T-helper 1 cell treated with Interleukin-12 subunit alpha and Interleukin-12 subunit beta and Interleukin-4 antibody, amounts not matched to agents 30 ng/mL and 1 ng/mL, for 36 hours (primary cell): ENCODE measurements around the gene NDUFS2. TPM values are rescaled to one million over a fixed set of nuclear protein-coding genes. Genes with fewer than 3 reads are reported as not detected.

Source experiments
- intact Hi-C: fragments of 100-400 bp; cut with micrococcal nuclease; formaldehyde crosslinking; loops from one replicate; pipeline ENCODE4 v1.15.1; 2024
- total RNA-seq: library from RNA; stranded (reverse); gene quantifications from 2 replicates; pipeline ENCODE4 v1.2.3, GENCODE V29; 2022

The NDUFS2 gene
- 82.8 and 88.5 TPM in 2 replicates for total RNA-seq

DNA sequence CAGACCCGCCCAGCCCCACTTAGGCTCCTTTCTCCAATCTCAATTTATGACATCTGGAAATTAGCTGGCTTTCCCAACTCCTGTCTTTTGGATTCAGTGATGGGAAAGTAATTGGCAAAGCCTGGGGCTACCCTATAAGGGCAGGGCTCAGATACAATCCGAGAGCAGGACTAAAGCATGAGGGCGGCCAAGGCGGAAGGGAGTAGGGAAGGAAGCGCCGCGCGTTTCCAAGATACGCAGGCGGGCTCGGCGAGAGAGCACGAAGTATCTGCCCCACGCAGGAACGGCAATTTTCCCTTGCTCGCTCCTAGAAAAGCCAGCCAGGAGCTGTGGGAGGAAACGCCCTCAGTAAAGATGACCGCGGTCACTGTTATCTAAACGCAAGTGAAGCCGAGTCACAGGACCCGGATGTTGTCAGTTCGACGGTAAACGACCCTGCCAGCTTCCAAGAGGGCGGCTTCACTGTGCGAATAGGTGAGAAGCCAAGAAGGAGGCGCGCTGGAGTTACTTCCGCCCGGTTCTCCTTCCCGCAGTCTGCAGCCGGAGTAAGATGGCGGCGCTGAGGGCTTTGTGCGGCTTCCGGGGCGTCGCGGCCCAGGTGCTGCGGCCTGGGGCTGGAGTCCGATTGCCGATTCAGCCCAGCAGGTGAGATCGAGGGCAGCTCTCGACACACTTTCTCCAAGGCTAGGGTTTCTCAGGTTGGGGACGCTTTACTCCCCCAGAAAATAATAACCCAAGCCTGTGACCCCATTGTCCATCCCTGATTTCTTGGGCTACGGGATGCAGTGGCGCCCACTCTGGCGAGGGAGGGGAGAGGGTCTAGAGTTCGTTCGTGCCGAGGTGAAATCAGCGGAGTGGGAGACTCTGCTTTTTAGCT lies at the start of gene NDUFS2:
NDUFS2 (plus strand) TSS at position 532 of the 877 bp plus-strand sequence; CDS start at position 551, 19 bp downstream.
- intact Hi-C loops: loop anchor here (1.0 kb wide), 10 partner anchors 10 to 157 kb away; partner anchors contain the start of genes DEDD, PPOX, SDHC and UFC1

DNA sequence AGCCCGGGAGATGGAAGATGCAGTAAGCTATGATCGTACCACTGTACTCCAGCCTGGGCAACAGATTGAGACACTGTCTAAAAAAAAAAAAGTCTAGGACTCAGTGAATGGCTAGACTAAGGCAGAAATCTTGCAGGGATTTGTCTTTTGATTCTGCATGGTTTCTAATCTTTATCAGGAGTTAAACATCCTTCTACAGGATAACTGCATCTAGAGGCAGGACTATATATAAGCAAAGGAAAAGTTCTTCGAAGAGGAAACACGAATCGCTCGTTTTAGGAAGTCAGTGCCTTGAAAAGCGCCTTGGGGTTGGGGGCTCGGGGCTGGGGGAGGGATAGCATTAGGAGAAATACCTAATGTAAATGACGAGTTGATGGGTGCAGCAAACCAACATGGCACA lies 49.0 kb upstream of the NDUFS2 start:
- intact Hi-C loops: loop anchor here (1.0 to 5.0 kb wide), 10 partner anchors 13 to 891 kb away; partner anchors contain the start of genes B4GALT3, DCAF8, DEDD and NDUFS2

DNA sequence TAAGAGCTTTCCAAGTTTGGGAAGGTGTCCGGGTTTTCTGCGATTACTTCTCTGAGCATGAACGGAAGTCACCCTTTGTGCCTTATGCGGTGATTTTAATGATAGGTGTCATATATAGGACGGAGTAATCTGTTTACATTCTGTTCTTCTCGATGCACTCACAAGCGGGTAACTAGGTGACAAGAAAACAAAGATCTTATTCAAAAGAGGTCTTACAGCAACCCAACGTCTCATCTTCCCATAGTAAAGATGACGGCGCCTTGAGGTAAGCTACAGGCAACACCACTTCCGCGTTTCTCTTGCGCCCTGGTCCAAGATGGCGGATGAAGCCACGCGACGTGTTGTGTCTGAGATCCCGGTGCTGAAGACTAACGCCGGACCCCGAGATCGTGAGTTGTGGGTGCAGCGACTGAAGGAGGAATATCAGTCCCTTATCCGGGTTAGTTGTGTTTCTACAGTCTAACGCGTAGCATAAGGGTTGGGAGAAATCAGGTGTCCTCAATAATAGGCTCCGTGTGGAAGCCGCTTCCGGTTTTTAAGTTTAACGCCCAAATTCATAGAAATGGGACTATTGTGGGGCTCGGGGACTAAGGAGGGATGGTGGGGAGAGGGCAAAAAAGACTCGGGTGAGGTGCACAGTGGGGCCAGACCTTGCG lies 48.4 kb upstream of the NDUFS2 start, which contains the start of gene UFC1:
UFC1 (plus strand) TSS at position 297 of the 656 bp plus-strand sequence; CDS start at position 317, 20 bp downstream.
- intact Hi-C loops: loop anchor here (1.0 to 5.0 kb wide), 10 partner anchors 12 to 892 kb away; partner anchors contain the start of genes B4GALT3, DCAF8, DEDD and NDUFS2

DNA sequence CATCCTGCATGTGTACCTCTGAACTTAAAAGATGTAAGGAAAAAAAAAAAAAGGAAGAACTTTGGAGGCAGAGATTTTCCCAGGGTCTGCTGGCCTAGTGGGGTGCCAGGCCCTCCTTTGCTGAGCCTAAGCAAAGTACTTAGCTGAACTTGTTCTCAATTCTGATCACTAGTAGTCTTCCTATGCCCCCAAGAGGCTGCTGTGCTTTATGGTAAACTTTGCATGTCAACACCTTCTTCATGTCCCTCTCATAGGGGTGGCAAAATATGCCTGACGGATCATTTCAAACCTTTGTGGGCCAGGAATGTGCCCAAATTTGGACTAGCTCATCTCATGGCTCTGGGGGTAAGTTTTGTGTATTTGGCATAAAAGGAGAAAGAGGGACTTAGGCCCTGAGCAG lies 44.3 kb upstream of the NDUFS2 start:
- intact Hi-C loops: loop anchor here (1.0 to 2.0 kb wide), 2 partner anchors 8 to 19 kb away; partner anchors contain the start of genes B4GALT3 and PPOX

DNA sequence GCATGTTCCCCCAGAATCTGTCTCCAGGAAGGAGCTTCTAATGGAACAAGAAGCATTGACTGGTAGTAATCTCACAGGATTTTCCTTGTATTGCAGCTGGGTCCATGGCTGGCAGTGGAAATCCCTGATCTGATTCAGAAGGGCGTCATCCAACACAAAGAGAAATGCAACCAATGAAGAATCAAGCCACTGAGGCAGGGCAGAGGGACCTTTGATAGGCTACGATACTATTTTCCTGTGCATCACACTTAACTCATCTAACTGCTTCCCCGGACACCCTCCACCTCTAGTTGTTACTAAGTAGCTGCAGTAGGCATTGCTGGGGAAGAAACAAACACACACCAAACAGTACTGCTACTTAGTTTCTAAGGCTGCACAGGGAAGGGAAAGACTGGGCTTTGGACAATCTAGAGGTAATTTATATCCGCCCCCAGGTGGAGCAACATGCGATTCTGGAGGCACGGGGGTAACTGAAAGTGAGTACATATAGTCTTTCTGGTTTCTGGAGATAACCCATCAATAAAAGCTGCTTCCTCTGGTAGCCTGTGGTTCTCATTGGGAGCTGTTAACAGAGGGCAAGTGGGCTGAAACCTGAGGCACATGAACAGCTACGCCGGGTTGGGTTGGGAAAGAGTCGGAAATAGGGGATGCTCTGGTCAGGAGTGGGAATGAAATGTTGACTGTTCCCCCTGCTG lies 43.7 kb upstream of the NDUFS2 start:
- intact Hi-C loops: loop anchor here (1.0 to 2.0 kb wide), 4 partner anchors 8 to 113 kb away; partner anchors contain the start of genes B4GALT3, DEDD, PPOX and USF1

DNA sequence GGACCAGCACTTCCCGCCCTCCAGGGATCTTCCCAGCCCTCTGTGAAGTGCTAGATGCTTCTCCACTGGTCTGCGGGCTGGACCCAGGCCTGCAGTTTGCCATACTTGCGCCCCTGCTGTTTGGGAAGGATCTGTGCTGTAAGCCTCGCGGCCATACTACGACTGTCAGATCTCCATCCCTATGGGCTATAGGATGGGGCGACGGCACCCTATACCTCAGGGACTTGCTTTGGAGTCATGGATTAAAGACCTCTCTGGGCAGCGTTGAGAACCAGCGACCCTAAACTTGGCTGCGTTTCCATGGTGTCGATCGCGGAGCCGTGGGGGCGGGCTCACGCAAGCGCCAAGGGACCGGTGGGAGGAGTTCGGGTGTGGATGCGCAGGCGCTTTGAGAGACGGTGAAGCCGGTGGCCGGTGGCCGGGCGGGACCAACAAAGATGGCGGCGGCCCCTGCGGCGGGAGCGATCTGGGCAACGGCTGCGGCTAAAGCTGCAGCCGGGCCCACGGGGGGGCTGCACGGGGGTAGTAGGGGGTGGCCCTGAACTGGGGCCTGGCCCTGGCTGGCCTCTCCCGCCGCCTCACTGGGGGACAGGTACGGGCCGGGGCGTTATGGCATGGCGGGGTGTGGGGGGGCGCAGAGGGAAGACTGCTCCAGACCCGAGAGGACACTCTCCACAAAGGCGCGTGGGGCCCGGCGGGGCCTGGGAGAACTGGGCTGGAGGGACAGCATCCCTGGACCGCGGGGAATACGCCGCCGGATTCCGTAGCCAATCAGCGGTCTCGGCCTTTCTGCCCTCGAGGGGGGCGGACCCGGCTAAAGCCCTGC lies 42.9 kb upstream of the NDUFS2 start, which contains the start of gene USP21:
USP21 (plus strand) TSS at position 414 of the 826 bp plus-strand sequence. CDS start 1,141 bp downstream, outside the sequence.
- intact Hi-C loops: loop anchor here (1.0 to 2.0 kb wide), 3 partner anchors 18 to 114 kb away; partner anchors contain the start of genes B4GALT3, DEDD and USF1

DNA sequence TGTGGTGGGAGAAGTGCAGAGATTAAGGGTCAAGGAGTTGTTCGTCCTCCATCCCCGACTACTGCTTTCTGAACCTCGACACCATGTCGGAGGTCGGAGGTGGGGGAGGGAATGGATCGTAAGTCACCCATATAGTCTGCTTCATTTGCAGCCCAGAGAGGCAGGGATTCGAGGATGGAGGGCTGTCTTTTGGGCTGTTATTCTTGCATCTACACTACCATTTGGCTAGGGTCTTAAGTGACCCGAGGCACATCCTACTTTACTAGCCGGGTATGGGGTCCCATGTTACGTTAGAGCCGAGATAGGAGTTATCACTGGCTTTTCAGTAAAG lies 42.3 kb upstream of the NDUFS2 start:
- intact Hi-C loops: loop anchor here (1.0 to 2.0 kb wide), 3 partner anchors 17 to 115 kb away; partner anchors contain the start of genes B4GALT3, DEDD and USF1

DNA sequence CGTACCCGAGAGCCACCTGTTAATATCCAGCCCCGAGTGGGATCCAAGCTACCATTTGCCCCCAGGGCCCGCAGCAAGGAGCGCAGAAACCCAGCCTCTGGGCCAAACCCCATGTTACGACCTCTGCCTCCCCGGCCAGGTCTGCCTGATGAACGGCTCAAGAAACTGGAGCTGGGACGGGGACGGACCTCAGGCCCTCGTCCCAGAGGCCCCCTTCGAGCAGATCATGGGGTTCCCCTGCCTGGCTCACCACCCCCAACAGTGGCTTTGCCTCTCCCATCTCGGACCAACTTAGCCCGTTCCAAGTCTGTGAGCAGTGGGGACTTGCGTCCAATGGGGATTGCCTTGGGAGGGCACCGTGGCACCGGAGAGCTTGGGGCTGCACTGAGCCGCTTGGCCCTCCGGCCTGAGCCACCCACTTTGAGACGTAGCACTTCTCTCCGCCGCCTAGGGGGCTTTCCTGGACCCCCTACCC lies 41.5 kb upstream of the NDUFS2 start:
- intact Hi-C loops: no loop called here

DNA sequence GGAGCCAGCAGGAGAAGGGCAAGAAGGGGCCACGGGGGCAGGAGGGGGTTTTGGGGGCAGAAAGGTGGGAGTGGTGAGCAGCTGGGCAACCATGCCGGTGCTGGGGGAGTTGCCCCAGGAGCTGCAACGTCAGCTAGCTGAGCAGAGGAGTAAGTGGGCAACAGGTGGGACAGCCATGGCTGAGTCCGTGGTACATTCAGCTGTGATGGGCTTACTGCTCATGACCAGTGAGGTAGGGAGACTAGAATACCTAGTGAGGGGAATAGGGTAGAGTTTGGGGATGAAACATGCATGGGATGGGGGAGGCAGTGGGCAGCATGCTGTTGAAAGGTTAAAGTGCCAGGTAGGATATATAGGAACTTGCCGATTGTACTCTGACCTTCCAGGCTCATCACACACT lies 40.5 kb upstream of the NDUFS2 start:
- intact Hi-C loops: no loop called here

DNA sequence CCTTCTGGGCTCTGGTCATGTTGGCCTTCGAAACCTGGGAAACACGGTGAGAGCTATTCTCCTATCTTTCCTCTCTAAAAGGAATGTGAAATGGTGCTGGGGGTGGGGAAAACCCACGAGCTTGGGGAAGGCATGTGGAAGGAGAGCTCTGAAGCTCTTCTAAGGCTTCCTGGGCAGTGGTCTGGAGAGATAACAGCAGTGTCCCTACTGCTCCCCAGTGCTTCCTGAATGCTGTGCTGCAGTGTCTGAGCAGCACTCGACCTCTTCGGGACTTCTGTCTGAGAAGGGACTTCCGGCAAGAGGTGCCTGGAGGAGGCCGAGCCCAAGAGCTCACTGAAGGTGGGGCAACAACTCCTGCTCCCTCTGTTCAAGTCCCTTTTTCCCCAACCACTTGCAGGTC lies 40.1 kb upstream of the NDUFS2 start:
- intact Hi-C loops: no loop called here

DNA sequence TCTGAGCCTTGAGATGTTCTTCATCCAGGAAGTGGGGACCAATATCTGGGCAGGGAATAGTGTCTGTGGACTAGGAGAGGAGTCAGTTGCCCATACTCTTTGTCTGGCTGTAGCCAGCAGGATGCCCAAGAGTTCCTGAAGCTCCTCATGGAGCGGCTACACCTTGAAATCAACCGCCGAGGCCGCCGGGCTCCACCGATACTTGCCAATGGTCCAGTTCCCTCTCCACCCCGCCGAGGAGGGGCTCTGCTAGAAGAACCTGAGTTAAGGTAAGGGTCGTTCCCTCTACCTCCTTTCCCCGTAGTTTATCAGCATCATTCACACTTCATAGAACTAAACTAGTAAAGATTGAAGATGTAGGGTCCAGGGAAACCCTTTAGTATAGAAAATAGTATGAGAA lies 39.4 kb upstream of the NDUFS2 start:
- intact Hi-C loops: no loop called here

DNA sequence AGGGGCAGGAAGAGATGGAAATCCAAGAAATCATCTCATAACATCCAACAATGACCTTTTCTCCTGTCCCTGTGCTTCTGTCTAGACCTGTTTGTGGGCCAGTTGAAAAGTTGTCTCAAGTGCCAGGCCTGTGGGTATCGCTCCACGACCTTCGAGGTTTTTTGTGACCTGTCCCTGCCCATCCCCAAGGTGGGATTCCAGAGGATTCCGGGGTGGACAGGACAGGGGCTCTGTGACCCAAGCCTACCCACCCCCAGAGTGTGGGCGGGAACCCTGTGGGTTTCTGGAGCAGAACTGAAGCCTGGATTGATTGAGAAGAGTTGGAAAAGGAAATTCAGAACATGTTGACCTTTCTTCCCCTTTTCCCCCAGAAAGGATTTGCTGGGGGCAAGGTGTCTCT lies 38.4 kb upstream of the NDUFS2 start:
- intact Hi-C loops: no loop called here

DNA sequence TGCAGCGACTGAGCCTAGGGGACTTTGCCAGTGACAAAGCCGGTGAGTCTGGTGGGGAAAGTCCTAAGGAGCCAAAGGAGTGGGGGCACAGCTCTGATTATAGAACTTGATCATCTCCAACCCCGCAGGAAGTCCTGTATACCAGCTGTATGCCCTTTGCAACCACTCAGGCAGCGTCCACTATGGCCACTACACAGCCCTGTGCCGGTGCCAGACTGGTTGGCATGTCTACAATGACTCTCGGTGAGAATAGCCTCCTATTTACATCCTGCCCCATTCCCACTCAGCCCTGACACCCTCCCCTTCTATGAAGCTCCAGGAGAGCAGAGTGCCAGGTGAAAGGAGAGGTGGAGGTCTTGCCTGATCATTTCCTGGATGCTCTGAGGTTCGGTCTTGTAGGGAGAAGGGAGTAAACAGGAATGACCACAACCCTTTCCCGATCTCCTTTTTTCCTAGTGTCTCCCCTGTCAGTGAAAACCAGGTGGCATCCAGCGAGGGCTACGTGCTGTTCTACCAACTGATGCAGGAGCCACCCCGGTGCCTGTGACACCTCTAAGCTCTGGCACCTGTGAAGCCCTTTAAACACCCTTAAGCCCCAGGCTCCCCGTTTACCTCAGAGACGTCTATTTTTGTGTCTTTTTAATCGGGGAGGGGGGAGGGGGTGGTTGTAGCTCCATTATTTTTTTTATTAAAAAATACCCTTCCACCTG lies 37.1 kb upstream of the NDUFS2 start:
- intact Hi-C loops: no loop called here

DNA sequence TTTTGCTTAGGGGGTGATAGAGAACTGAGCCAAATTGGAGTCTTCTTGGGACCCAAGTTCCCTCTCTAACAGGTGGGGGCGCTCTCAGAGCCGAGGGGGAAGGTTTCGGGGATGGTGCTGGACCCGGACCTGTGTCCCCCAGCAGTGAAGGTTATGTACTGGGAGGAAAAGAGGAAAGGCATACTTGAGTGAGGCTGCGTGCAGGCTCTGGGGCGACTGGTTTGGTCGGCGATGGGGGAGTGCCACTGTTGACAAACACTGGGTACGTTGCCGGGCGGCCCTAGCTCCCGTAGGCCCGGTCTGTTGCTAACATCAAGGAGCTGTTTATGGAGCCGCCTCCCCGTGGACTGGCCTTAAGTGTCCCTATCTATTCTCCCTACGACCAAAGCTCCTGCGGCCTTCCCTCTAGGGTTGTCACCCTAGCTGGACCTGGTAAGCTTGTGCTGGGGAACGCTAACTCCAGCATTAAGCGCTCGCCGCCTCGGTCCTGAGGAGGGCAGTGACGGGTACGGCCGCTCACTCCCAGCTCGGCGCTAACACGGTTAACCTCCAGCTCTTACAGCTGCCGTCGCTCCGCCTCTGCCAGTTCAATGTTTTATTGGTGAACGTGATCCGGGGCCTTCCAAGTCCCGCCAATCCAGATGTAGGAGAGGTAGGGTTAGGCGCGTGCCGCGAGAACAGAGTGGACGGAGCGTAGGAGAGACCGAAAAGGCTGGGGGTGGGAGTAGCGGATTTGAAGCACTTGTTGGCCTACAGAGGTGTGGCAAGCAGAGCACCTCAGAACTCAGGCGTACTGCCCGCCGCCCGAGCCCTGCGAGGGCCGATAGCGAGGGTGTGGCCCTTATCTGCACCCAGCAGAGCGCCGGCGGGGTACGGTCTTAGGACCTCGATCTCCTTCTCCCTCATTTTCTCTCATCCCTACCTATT lies 36.2 kb upstream of the NDUFS2 start, which contains the start of gene PPOX:
PPOX (plus strand) TSS at position 685 of the 927 bp plus-strand sequence. CDS start 422 bp downstream, outside the sequence.
- intact Hi-C loops: loop anchor here (1.0 kb wide), 8 partner anchors 8 to 125 kb away; partner anchors contain the start of genes B4GALT3, DEDD, NDUFS2 and UFC1

DNA sequence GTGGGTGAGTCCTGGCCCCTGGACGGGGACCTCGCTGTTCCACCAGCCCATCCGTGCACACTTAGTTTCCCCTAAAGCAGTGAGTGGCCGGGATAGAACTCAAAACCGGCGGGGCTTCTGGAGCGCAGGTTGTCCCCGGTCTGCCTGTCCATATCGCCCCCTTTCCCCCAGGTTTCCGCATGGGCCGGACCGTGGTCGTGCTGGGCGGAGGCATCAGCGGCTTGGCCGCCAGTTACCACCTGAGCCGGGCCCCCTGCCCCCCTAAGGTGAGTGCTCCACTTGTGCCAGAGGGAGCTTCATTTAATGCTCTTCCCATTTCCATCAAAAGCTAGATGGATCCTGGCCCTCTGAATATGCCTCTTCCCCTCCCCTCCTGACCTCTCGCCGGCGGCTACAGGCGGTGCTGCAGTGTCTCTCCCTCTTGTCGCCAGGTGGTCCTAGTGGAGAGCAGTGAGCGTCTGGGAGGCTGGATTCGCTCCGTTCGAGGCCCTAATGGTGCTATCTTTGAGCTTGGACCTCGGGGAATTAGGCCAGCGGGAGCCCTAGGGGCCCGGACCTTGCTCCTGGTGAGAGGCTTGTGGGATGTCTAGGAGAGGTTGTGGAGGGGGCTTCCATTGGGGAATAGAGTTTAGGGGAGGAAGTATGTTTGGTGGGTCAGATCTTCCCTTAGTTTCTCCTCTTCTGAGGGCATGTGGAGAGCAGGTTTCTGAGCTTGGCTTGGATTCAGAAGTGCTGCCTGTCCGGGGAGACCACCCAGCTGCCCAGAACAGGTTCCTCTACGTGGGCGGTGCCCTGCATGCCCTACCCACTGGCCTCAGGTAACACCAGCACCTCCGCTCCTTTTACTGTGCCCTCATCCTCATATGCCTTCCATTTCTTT lies 35.3 kb upstream of the NDUFS2 start:
- intact Hi-C loops: loop anchor here (1.0 kb wide), 8 partner anchors 9 to 124 kb away; partner anchors contain the start of genes B4GALT3, DEDD, NDUFS2 and UFC1

DNA sequence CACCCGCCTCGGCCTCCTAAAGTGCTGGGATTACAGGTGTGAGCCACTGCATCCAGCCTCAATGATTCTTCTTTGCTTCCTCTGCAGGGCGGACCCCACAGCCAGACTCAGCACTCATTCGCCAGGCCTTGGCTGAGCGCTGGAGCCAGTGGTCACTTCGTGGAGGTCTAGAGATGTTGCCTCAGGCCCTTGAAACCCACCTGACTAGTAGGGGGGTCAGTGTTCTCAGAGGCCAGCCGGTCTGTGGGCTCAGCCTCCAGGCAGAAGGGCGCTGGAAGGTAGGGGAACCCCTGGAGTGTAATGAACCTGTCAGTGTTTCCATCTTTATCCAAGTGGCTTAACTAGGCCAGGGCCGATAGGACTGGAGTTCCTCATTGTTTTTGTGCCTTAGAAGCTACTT lies 33.3 kb upstream of the NDUFS2 start:
- intact Hi-C loops: no loop called here

DNA sequence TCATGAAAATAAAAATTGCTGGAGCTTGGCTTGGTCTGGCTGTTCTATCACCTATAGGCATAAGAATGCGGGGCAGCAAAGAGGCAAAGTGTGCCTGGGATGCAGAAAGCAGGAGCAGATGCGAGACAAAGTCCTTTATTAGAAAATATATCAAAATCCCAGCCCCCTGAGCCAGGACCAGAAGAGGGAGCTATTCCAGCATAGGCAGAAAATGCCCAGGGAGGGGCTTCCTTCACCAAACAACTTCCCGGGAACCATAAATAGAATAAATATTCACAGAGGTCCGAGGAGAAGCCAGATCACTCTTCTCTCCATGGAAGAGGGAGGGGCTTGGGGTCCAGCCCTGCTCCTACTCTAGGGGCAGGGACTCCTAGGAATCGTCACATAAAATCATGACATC lies 31.0 kb upstream of the NDUFS2 start:
- intact Hi-C loops: no loop called here
